Ishikawa (cell line): Measurements from ENCODE around the gene IPO11.

Experiments used
- CEBPB ChIP-seq: IDR thresholded peaks from 2 replicates; pipeline ENCODE4 v1.6.1; 2012
- CREB1 ChIP-seq: IDR thresholded peaks from 2 replicates; pipeline ENCODE4 v1.6.1; 2012; ENCODE audit warnings: low read depth
- EGR1 ChIP-seq: IDR thresholded peaks from 2 replicates; pipeline ENCODE4 v1.6.1; 2012
- EP300 ChIP-seq: IDR thresholded peaks from 2 replicates; pipeline ENCODE4 v1.6.1; 2012; ENCODE audit warnings: borderline replicate concordance
- FOXM1 ChIP-seq: IDR thresholded peaks from 2 replicates; pipeline ENCODE4 v1.6.1; 2012; ENCODE audit warnings: low read depth, borderline replicate concordance
- MAX ChIP-seq: IDR thresholded peaks from 2 replicates; pipeline ENCODE4 v1.6.1; 2012
- NFIC ChIP-seq: IDR thresholded peaks from 2 replicates; pipeline ENCODE4 v1.6.1; 2012
- RAD21 ChIP-seq: IDR thresholded peaks from 2 replicates; pipeline ENCODE4 v1.6.1; 2012; ENCODE audit warnings: low read depth
- TAF1 ChIP-seq: IDR thresholded peaks from 2 replicates; pipeline ENCODE4 v1.6.1; 2012; ENCODE audit warnings: low read depth, mild to moderate bottlenecking
- TCF12 ChIP-seq: IDR thresholded peaks from 2 replicates; pipeline ENCODE4 v1.6.1; 2012; ENCODE audit warnings: low read depth
- TEAD4 ChIP-seq: IDR thresholded peaks from 2 replicates; pipeline ENCODE4 v1.6.1; 2012
- USF1 ChIP-seq: IDR thresholded peaks from 2 replicates; pipeline ENCODE4 v1.6.1; 2012
- YY1 ChIP-seq: IDR thresholded peaks from 2 replicates; pipeline ENCODE4 v1.6.1; 2012; ENCODE audit warnings: low read depth
- ZBTB7A ChIP-seq: IDR thresholded peaks from 2 replicates; pipeline ENCODE4 v1.6.1; 2012; ENCODE audit warnings: low read depth
- TF ChIP-seq, protein P1 (sequence below): IDR thresholded peaks from 2 replicates; pipeline ENCODE4 v1.6.1; 2012; ENCODE audit warnings: low read depth, mild to moderate bottlenecking

Gene IPO11

DNA sequence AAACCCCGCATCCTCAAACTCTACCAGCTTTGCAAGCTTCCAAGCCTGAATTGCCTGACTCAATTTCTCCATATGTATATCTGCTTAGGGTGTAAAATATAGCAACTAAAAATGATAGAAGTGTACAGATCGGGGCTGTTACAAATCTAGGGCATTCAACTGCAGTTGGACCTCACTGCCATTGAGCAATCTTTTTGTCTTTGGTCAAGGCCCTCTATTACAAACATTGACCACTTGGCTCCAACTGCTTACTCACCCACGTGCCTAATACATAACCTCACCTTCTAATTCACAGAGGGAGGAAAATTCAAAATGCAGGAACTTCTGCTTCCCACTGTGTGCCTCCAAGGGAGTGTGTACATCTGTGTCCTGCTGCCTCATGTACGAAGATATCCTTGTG lies 176.1 kb downstream of the IPO11 start:
- TF ChIP-seq RAD21 (no peak), NFIC (no peak), CEBPB (no peak), USF1 (no peak), TAF1 (no peak), ZBTB7A (no peak), TEAD4 (no peak), EP300 (no peak), TCF12 (no peak), MAX (no peak), FOXM1 (no peak), EGR1 (no peak), YY1 (no peak), CREB1 (no peak)
- TF ChIP-seq, protein P1, sequence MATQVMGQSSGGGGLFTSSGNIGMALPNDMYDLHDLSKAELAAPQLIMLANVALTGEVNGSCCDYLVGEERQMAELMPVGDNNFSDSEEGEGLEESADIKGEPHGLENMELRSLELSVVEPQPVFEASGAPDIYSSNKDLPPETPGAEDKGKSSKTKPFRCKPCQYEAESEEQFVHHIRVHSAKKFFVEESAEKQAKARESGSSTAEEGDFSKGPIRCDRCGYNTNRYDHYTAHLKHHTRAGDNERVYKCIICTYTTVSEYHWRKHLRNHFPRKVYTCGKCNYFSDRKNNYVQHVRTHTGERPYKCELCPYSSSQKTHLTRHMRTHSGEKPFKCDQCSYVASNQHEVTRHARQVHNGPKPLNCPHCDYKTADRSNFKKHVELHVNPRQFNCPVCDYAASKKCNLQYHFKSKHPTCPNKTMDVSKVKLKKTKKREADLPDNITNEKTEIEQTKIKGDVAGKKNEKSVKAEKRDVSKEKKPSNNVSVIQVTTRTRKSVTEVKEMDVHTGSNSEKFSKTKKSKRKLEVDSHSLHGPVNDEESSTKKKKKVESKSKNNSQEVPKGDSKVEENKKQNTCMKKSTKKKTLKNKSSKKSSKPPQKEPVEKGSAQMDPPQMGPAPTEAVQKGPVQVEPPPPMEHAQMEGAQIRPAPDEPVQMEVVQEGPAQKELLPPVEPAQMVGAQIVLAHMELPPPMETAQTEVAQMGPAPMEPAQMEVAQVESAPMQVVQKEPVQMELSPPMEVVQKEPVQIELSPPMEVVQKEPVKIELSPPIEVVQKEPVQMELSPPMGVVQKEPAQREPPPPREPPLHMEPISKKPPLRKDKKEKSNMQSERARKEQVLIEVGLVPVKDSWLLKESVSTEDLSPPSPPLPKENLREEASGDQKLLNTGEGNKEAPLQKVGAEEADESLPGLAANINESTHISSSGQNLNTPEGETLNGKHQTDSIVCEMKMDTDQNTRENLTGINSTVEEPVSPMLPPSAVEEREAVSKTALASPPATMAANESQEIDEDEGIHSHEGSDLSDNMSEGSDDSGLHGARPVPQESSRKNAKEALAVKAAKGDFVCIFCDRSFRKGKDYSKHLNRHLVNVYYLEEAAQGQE: no peak

- no peak for TF ChIP-seq TAF1
Observed at GRCh38 chr5:62589504-62589903, 176.9 kb downstream of the IPO11 start.

DNA sequence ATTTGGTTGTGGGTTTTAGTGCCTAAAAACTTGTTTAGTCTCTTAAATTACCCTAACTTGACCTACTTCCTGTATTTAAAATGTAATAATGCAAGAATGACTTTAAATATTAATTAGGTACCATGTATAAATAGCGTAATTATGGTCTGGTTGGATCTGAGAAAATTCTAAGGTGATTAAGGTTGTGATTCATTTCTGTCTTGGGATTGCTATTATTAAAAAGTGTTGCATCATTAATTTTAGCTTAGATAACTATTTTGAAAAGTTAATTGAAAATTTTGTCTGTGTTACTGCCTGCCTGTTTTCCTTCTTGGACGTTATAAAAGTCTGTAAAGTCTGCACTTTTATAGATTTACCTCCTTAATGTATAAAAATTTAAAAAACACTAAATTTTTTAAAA lies 177.8 kb downstream of the IPO11 start:
- TF ChIP-seq, protein P1: no peak
- no peak for TF ChIP-seq TEAD4
- TF ChIP-seq MAX: no peak
- TF ChIP-seq EGR1: no peak
- no peak for TF ChIP-seq RAD21
- TF ChIP-seq FOXM1: no peak
- no peak for TF ChIP-seq ZBTB7A
- TF ChIP-seq YY1: no peak
- TF ChIP-seq NFIC: no peak
- TF ChIP-seq USF1: no peak
- no peak for TF ChIP-seq TCF12
- no peak for TF ChIP-seq EP300
- no peak for TF ChIP-seq CREB1

DNA sequence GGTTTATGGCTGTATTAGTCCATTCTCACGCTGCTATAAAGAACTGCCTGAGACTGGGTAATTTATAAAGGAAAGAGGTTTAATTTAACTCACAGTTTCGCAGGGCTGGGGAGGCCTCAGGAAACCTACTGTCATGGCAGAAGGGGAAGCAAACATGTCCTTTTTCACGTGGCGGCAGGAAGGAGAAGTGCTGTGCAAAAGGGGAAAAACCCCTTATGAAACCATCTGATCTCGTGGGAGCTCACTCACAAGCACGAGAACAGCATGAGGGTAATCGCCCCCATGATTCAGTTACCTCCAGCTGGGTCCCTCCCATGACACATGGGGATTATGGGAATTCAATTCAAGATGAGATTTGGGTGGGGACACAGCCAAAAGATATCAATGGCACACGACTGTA lies 180.0 kb downstream of the IPO11 start:
- TF ChIP-seq FOXM1 (no peak), NFIC (no peak), ZBTB7A (no peak), YY1 (no peak), EGR1 (no peak), EP300 (no peak), MAX (no peak), TCF12 (no peak), TEAD4 (no peak), CREB1 (no peak)
- TF ChIP-seq, protein P1: no peak

DNA sequence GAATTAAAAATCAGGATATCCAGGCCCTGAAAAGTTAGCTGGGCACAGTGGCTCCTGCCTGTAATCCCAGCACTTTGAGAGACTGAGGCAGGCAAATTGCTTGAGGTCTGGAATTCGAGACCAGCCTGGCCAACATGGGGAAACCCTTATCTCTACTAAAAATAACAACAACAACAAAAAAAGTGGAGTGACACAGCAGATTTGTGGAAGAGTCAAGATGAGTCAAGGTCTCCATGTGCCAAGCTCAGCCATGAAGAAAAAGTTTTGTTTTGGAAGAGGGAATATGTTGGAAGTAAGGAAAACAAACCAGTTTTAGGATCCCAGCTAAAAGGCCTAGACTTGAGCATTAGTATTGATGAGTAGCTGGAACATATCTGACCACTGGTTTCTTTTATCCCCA lies 180.8 kb downstream of the IPO11 start:
- TF ChIP-seq CEBPB (no peak), EP300 (no peak), USF1 (no peak), TEAD4 (no peak)
